OCI-LY1 (cell line): ENCODE results near the gene GNG12.

ENCODE experiments used
- EZH2 ChIP-seq: fragments of 200-600 bp; sonication (generic), shearing (Covaris generic); IDR thresholded peaks from 2 replicates; pipeline ENCODE4 v1.8.0; 2017; ENCODE audit warnings: borderline replicate concordance, mixed run types, mild to moderate bottlenecking, antibody characterized with exemption, low read length, moderate library complexity, mixed read lengths
- TF ChIP-seq, protein P1 (sequence below): fragments of 200-600 bp; sonication (generic), shearing (Covaris generic); IDR thresholded peaks from 2 replicates; pipeline ENCODE4 v1.5.1; 2017; ENCODE audit warnings: mild to moderate bottlenecking, antibody characterized with exemption, low read length, moderate library complexity, mixed read lengths

- no peak for TF ChIP-seq EZH2
- TF ChIP-seq, protein P1, sequence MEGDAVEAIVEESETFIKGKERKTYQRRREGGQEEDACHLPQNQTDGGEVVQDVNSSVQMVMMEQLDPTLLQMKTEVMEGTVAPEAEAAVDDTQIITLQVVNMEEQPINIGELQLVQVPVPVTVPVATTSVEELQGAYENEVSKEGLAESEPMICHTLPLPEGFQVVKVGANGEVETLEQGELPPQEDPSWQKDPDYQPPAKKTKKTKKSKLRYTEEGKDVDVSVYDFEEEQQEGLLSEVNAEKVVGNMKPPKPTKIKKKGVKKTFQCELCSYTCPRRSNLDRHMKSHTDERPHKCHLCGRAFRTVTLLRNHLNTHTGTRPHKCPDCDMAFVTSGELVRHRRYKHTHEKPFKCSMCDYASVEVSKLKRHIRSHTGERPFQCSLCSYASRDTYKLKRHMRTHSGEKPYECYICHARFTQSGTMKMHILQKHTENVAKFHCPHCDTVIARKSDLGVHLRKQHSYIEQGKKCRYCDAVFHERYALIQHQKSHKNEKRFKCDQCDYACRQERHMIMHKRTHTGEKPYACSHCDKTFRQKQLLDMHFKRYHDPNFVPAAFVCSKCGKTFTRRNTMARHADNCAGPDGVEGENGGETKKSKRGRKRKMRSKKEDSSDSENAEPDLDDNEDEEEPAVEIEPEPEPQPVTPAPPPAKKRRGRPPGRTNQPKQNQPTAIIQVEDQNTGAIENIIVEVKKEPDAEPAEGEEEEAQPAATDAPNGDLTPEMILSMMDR = no peak
These were observed 43.0 kb downstream of the GNG12 start for GRCh38 chr1:67790201-67790692.
